ENCODE results near the gene LHX2.

The LHX2 gene

GRCh38 chr9:124024107-124024506, 12.5 kb downstream of the LHX2 start:
- in situ Hi-C loops (cut with HindIII; ENCODE audit: low sequenced_read_pairs): no loop called here

- in situ Hi-C loops (cut with HindIII; ENCODE audit: low sequenced_read_pairs): no loop called here
These were observed 18.0 kb downstream of the LHX2 start for GRCh38 chr9:124029617-124030016.

- in situ Hi-C loops (cut with HindIII; ENCODE audit: low sequenced_read_pairs): no loop called here
These were observed 19.4 kb downstream of the LHX2 start for GRCh38 chr9:124030969-124031451.

GRCh38 chr9:124032247-124032646, 20.7 kb downstream of the LHX2 start:
- in situ Hi-C loops (cut with HindIII; ENCODE audit: low sequenced_read_pairs): no loop called here

- in situ Hi-C loops (cut with HindIII; ENCODE audit: low sequenced_read_pairs): no loop called here
These were observed 21.8 kb downstream of the LHX2 start for GRCh38 chr9:124033348-124033747.

- in situ Hi-C loops (cut with HindIII; ENCODE audit: low sequenced_read_pairs): no loop called here
These were observed 22.4 kb downstream of the LHX2 start for GRCh38 chr9:124033967-124034366.

GRCh38 chr9:124035001-124035650, 23.6 kb downstream of the LHX2 start:
- in situ Hi-C loops (cut with HindIII; ENCODE audit: low sequenced_read_pairs): no loop called here

- in situ Hi-C loops (cut with HindIII; ENCODE audit: low sequenced_read_pairs): no loop called here
These were observed 25.0 kb downstream of the LHX2 start for GRCh38 chr9:124036578-124036977.

GRCh38 chr9:124037790-124038189, 26.2 kb downstream of the LHX2 start:
- in situ Hi-C loops (cut with HindIII; ENCODE audit: low sequenced_read_pairs): no loop called here

- in situ Hi-C loops (cut with HindIII; ENCODE audit: low sequenced_read_pairs): no loop called here
These were observed 26.7 kb downstream of the LHX2 start for GRCh38 chr9:124038239-124038638.

- in situ Hi-C loops (cut with HindIII; ENCODE audit: low sequenced_read_pairs): no loop called here
These were observed 27.4 kb downstream of the LHX2 start for GRCh38 chr9:124038790-124039633.

GRCh38 chr9:124040186-124040931, 28.8 kb downstream of the LHX2 start:
- in situ Hi-C loops (cut with HindIII; ENCODE audit: low sequenced_read_pairs): no loop called here

GRCh38 chr9:124040935-124041816, 29.6 kb downstream of the LHX2 start:
- in situ Hi-C loops (cut with HindIII; ENCODE audit: low sequenced_read_pairs): no loop called here

- in situ Hi-C loops (cut with HindIII; ENCODE audit: low sequenced_read_pairs): no loop called here
These were observed 30.2 kb downstream of the LHX2 start for GRCh38 chr9:124041817-124042116.

- in situ Hi-C loops (cut with HindIII; ENCODE audit: low sequenced_read_pairs): no loop called here
These were observed 30.7 kb downstream of the LHX2 start for GRCh38 chr9:124042201-124042721.

GRCh38 chr9:124044448-124044847, 32.9 kb downstream of the LHX2 start:
- in situ Hi-C loops (cut with HindIII; ENCODE audit: low sequenced_read_pairs): no loop called here

GRCh38 chr9:124045076-124045829, 33.7 kb downstream of the LHX2 start:
- in situ Hi-C loops (cut with HindIII; ENCODE audit: low sequenced_read_pairs): no loop called here

- in situ Hi-C loops (cut with HindIII; ENCODE audit: low sequenced_read_pairs): no loop called here
These were observed 34.2 kb downstream of the LHX2 start for GRCh38 chr9:124045830-124046177.

- in situ Hi-C loops (cut with HindIII; ENCODE audit: low sequenced_read_pairs): no loop called here
These were observed 34.6 kb downstream of the LHX2 start for GRCh38 chr9:124046189-124046588.

GRCh38 chr9:124047251-124047672, 35.7 kb downstream of the LHX2 start:
- in situ Hi-C loops (cut with HindIII; ENCODE audit: low sequenced_read_pairs): no loop called here
